Duodenal mucosa (tissue), 2 donors: ENCODE measurements around the gene BGLAP.

Experiments used
- H3K27ac ChIP-seq: one replicate; pipeline ENCODE4 v1.7.0; 2013; ENCODE audit warnings: low read depth, low read length
- H3K27me3 ChIP-seq, 2 donors: one replicate each; pipeline ENCODE4 v1.7.0; 2013; ENCODE audit warnings: low read length in 2 of 2, control low read depth in 1 of 2; ENCODE audit not compliant: insufficient read depth in 2 of 2, control insufficient read depth in 1 of 2
- H3K36me3 ChIP-seq, 2 donors: one replicate each; pipeline ENCODE4 v1.7.0; 2013; ENCODE audit warnings: low read length in 2 of 2, control low read depth in 1 of 2; ENCODE audit not compliant: insufficient read depth in 2 of 2, control insufficient read depth in 1 of 2
- H3K4me1 ChIP-seq, 2 donors: one replicate each; pipeline ENCODE4 v1.7.0; 2013; ENCODE audit warnings: low read length in 2 of 2, control low read depth in 1 of 2; ENCODE audit not compliant: insufficient read depth in 2 of 2, control insufficient read depth in 1 of 2
- H3K4me3 ChIP-seq, 2 donors: one replicate each; pipeline ENCODE4 v1.7.0; 2013; ENCODE audit warnings: low read length in 2 of 2, low read depth in 1 of 2
- H3K9ac ChIP-seq, 2 donors: one replicate each; pipeline ENCODE4 v1.7.0; 2013; ENCODE audit warnings: low read length in 2 of 2, low read depth in 1 of 2
- H3K9me3 ChIP-seq, 2 donors: one replicate each; pipeline ENCODE4 v1.7.0; 2013; ENCODE audit warnings: low read length in 2 of 2, control low read depth in 1 of 2; ENCODE audit not compliant: control insufficient read depth in 1 of 2

The BGLAP gene

DNA sequence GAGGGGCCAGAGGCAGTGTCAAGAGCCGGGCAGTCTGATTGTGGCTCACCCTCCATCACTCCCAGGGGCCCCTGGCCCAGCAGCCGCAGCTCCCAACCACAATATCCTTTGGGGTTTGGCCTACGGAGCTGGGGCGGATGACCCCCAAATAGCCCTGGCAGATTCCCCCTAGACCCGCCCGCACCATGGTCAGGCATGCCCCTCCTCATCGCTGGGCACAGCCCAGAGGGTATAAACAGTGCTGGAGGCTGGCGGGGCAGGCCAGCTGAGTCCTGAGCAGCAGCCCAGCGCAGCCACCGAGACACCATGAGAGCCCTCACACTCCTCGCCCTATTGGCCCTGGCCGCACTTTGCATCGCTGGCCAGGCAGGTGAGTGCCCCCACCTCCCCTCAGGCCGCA, at the start of gene BGLAP:
Gene BGLAP (plus strand): TSS at position 259 of the 400 bp plus-strand sequence. CDS start 48 bp downstream, at position 307.
- no peak within 1 kb of the TSS for H3K9ac ChIP-seq

DNA sequence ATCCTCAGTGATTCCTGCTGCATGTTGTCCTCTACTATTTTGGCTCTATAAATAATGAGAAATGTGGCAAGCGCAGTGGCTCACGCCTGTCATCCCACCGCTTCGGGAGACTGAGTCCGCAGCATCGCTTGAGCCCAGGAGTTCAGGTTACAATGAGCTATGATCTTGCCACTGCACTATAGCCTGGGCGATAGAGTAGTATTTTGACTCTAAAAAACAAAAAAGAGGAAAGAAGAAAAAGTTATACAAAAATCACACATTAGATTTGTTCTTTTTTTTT, 48.8 kb upstream of the BGLAP start:
- H3K9ac ChIP-seq: peak overlapping the region; percentile 45 to 60
- peak overlapping the region; percentile 68 for H3K27ac ChIP-seq
- H3K9me3 ChIP-seq: no peaks in the 10 kb centered on the region
- peak overlapping the region; percentile 69 to 97 for H3K4me3 ChIP-seq
- no peaks in the 10 kb centered on the region for H3K27me3 ChIP-seq
- peaks cover 20 to 34% of the 10 kb centered on the region in 2 donors for H3K4me1 ChIP-seq
- H3K36me3 ChIP-seq: peaks cover 0 to 11% of the 10 kb centered on the region in 2 donors

More for the DNA sequence above, at the start of gene BGLAP:
- Histone ChIP-seq H3K36me3 (peaks cover 8 to 37% of the 10 kb centered on the region in 2 donors), H3K27me3 (peaks cover 18 to 25% of the 10 kb centered on the region in 2 donors), H3K4me1 (peaks cover 7 to 25% of the 10 kb centered on the region in 2 donors), H3K9me3 (no peaks in the 10 kb centered on the region), H3K27ac (peak within 1 kb of the TSS; percentile 3), H3K4me3 (no peak within 1 kb of the TSS)

DNA sequence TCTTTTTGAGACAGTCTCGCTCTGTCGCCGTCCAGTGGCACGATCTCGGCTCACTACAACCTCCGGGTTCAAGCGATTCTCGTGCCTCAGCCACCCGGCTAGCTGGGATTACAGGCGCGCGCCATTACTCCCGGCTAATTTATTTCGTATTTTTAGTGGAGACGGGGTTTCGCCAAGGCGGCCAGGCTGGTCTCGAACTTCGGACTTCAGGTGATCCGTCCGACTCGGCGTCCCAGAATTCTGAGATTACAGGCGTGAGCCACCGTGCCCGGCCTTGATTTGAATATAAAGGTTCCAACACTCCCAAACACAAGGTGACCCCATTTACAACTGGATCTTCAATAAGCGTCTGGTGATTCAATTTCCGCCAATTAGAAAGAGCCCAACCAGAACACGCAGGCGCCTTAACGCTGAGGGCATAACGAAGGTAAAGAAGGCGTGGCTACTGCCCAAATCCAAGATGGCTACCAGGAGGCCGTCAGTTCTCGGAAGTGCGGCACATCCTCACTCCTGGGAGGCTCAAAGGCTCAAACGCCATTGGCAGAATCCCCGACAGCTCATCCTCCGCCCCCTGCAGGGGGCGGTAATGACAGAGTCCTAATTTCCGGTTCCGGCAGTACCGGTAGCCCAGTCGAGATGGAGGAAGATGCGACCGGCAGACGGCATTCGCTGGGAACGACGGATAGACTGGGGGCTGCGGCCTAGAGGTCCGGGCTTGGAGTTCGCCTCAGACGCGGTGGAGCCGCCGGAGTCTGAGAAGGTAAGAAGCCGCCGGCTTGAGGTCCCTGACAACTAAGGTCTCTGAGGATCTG, 48.3 kb upstream of the BGLAP start, which contains the start of gene SLC25A44:
Gene SLC25A44 (plus strand): TSS at position 617 of the 812 bp plus-strand sequence. CDS start 5,744 bp downstream, outside the sequence.
- Histone ChIP-seq H3K9ac (peak within 1 kb of the TSS; percentile 72 to 95), H3K9me3 (no peaks in the 10 kb centered on the region), H3K27ac (peak within 1 kb of the TSS; percentile 68), H3K4me3 (peak within 1 kb of the TSS; percentile 97 to 100), H3K4me1 (peaks cover 25 to 34% of the 10 kb centered on the region in 2 donors), H3K27me3 (no peaks in the 10 kb centered on the region), H3K36me3 (peaks cover 0 to 11% of the 10 kb centered on the region in 2 donors)

DNA sequence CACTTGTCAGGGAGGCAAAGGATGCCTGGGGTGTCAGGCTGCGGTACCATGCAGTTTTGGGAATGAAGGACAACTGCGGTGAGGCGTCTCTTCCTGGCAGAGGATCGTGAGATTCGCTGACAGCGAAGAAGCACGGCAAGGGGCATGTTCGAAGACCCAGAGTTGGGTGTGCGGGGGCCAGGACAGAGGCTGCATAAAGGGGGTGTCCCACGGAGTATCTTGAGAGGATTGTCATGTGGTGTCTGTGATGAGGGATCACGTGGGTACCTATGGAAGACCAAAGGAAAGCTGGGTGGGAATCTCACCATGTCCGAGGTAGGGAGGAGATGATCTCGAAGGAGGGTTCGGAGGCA, 47.7 kb upstream of the BGLAP start:
- H3K9me3 ChIP-seq: no peaks in the 10 kb centered on the region
- peak overlapping the region; percentile 97 to 100 for H3K4me3 ChIP-seq
- peaks cover 0 to 11% of the 10 kb centered on the region in 2 donors for H3K36me3 ChIP-seq
- H3K27me3 ChIP-seq: no peaks in the 10 kb centered on the region
- H3K4me1 ChIP-seq: peaks cover 26 to 39% of the 10 kb centered on the region in 2 donors
- H3K27ac ChIP-seq: peak overlapping the region; percentile 23
- peak overlapping the region; percentile 72 to 95 for H3K9ac ChIP-seq

DNA sequence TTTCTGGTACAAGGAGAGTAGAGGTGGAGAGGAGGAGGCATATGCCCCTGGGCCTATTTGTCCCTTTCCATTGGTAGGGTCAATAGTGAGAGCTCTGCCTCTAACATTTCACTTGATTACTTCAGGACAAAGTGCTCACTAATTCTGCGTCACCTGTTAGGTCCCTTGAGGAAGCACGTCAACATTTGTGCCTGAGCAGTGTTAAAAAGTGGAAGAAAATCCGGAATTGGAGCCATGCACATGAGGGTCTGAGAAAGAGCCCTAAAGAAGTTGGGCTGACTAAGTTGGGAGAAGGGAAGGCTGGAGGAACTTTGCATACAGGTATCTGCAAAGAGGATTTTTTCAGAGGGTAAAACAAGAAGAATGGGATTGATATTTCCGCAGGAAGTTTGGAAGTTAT, 46.1 kb upstream of the BGLAP start:
- H3K4me3 ChIP-seq: no peak overlapping the region
- no peaks in the 10 kb centered on the region for H3K27me3 ChIP-seq
- H3K4me1 ChIP-seq: peaks cover 26 to 40% of the 10 kb centered on the region in 2 donors
- H3K9me3 ChIP-seq: no peaks in the 10 kb centered on the region
- H3K36me3 ChIP-seq: peaks cover 12 to 26% of the 10 kb centered on the region in 2 donors
- H3K27ac ChIP-seq: no peak overlapping the region
- no peak overlapping the region for H3K9ac ChIP-seq

DNA sequence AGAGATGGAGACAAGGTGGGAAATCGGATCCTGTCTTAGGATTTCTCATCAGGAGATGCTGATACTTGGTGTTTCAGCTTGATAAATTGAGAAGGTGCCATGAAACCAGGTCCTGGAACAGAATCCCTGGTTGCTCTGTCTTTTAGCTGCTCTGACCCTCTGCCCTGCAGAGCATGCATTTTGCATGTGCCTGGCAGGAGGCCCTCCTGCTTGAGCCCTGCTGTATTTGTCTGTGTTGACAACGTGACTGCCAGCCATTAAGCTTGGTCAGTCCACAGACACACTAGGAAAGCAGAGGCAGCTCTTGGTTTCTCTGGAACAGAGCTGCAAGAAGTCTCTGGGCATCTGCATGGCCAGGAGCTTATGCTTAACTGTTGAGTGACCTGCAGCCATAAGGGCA, 45.5 kb upstream of the BGLAP start:
- H3K9ac ChIP-seq: no peak overlapping the region
- H3K4me3 ChIP-seq: no peak overlapping the region
- peaks cover 26 to 40% of the 10 kb centered on the region in 2 donors for H3K4me1 ChIP-seq
- peaks cover 12 to 26% of the 10 kb centered on the region in 2 donors for H3K36me3 ChIP-seq
- no peaks in the 10 kb centered on the region for H3K27me3 ChIP-seq
- H3K27ac ChIP-seq: no peak overlapping the region
- H3K9me3 ChIP-seq: no peaks in the 10 kb centered on the region

DNA sequence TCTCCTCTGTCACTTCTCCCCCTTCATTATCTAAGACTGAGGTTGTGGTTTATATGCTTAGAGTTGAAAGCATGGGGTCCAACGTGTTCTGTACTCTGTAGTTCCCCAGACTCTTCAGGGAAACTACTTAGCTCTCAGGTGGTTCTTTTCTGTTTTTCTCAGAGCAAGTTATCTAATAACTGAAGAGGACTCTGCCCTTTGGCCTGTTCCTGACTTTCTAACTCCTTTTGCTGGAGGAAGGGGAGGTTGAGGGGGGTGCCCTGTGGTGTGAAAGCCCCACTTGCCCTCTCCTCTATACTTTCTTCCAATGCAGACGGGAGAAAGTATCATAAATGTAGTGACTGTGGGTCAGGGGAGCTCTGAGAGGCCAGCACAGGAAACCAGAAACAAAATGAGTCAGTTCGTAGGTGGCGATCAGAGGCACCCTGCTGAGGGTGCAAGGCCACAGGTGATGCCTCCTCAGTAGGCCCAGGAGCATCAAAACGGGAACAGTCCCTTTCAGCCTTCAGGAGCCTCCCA, 43.1 kb upstream of the BGLAP start:
- H3K4me1 ChIP-seq: peaks cover 23 to 36% of the 10 kb centered on the region in 2 donors
- H3K36me3 ChIP-seq: peaks cover 15 to 35% of the 10 kb centered on the region in 2 donors
- no peak overlapping the region for H3K9ac ChIP-seq
- no peak overlapping the region for H3K4me3 ChIP-seq
- H3K27me3 ChIP-seq: no peaks in the 10 kb centered on the region
- H3K27ac ChIP-seq: no peak overlapping the region
- no peaks in the 10 kb centered on the region for H3K9me3 ChIP-seq

DNA sequence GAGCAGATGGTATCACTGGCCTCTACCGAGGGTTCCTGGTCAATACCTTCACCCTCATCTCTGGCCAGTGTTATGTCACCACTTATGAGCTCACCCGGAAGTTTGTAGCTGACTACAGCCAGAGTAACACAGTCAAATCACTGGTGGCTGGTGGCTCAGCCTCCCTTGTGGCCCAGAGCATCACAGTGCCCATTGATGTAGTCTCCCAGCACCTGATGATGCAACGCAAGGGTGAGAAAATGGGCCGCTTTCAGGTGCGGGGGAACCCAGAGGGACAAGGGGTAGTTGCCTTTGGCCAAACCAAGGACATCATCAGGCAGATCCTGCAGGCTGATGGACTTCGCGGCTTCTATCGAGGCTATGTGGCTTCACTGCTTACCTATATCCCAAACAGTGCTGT, 41.9 kb upstream of the BGLAP start:
- H3K27ac ChIP-seq: no peak overlapping the region
- peaks cover 15 to 37% of the 10 kb centered on the region in 2 donors for H3K36me3 ChIP-seq
- no peak overlapping the region for H3K4me3 ChIP-seq
- peaks cover 15 to 30% of the 10 kb centered on the region in 2 donors for H3K4me1 ChIP-seq
- H3K9ac ChIP-seq: no peak overlapping the region
- no peaks in the 10 kb centered on the region for H3K27me3 ChIP-seq
- H3K9me3 ChIP-seq: no peaks in the 10 kb centered on the region

DNA sequence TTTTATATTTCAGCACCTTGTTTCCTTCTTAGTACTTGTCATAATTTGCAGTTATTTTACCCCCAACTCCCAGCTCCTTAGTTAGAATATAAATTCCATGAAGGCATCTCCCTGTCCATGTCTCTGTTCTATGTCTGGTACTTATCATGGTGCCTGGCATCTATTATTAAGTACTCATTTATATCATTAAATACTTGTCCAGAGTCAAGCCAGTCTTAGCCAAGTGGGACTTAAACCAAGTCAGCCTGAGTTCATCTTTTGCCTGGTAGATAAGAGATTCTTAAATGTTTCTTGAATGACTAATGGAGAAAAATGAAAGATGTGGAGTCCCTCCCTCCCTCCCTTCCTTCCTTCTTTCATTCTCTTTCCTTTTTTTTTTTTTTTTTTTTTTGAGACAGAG, 38.7 kb upstream of the BGLAP start:
- H3K27me3 ChIP-seq: no peaks in the 10 kb centered on the region
- H3K36me3 ChIP-seq: peaks cover 15 to 40% of the 10 kb centered on the region in 2 donors
- H3K4me1 ChIP-seq: peaks cover 5 to 6% of the 10 kb centered on the region in 2 donors
- no peak overlapping the region for H3K4me3 ChIP-seq
- H3K27ac ChIP-seq: no peak overlapping the region
- no peaks in the 10 kb centered on the region for H3K9me3 ChIP-seq
- no peak overlapping the region for H3K9ac ChIP-seq

DNA sequence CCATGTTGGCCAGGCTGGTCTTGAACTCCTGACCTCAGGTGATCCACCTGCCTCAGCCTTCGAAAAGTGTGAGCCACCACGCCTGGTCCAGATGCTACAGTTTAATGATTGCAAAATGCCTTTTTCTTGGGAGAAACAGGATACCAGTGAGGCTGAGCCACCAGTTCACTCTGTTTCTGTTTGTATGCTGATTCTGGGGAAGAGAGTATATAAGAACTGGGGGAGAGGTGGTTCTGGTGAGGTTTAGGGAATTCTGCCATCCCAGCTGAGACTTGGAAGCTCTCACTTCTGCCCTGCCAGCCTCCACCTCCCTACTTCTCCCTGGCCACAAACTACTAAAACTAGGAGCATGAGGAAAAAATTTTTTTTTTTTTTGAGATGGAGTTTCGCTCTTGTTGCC, 37.3 kb upstream of the BGLAP start:
- Histone ChIP-seq H3K4me3 (no peak overlapping the region), H3K36me3 (peaks cover 12 to 49% of the 10 kb centered on the region in 2 donors), H3K27me3 (no peaks in the 10 kb centered on the region), H3K9ac (no peak overlapping the region), H3K4me1 (no peaks in the 10 kb centered on the region), H3K27ac (no peak overlapping the region), H3K9me3 (no peaks in the 10 kb centered on the region)
